Eye (tissue), 1 donor: Measurements from ENCODE around the gene HIVEP1.

Experiments
- DNase-seq: peaks from one replicate; pipeline ENCODE4 v3.0.0-alpha.2; 2015

HIVEP1 gene

GRCh38 chr6:12012038-12012557 is at the start of gene HIVEP1:
HIVEP1 (plus strand) TSS chr6:12012312; CDS start chr6:12015629, 3,317 bp downstream.
- DNase-seq = no peak

GRCh38 chr6:11963756-11964500 is 48.2 kb upstream of the HIVEP1 start:
- no peak for DNase-seq

GRCh38 chr6:11964729-11965335 is 47.3 kb upstream of the HIVEP1 start:
- DNase-seq = no peak

- DNase-seq = no peak
These were observed 46.6 kb upstream of the HIVEP1 start for GRCh38 chr6:11965499-11965898.

GRCh38 chr6:11968241-11968806 is 43.8 kb upstream of the HIVEP1 start:
- no peak for DNase-seq

GRCh38 chr6:11969092-11969491 is 43.0 kb upstream of the HIVEP1 start:
- no peak for DNase-seq

GRCh38 chr6:11970114-11970513 is 42.0 kb upstream of the HIVEP1 start:
- DNase-seq = no peak

GRCh38 chr6:11971154-11971553 is 41.0 kb upstream of the HIVEP1 start:
- DNase-seq = no peak

- no peak for DNase-seq
These were observed 39.8 kb upstream of the HIVEP1 start for GRCh38 chr6:11972270-11972669.

GRCh38 chr6:11972806-11973205 is 39.3 kb upstream of the HIVEP1 start:
- no peak for DNase-seq

GRCh38 chr6:11973238-11973637 is 38.9 kb upstream of the HIVEP1 start:
- DNase-seq = no peak

GRCh38 chr6:11974089-11974488 is 38.0 kb upstream of the HIVEP1 start:
- DNase-seq = no peak

- no peak for DNase-seq
These were observed 36.6 kb upstream of the HIVEP1 start for GRCh38 chr6:11975353-11975977.

- no peak for DNase-seq
These were observed 35.6 kb upstream of the HIVEP1 start for GRCh38 chr6:11976489-11976888.

- no peak for DNase-seq
These were observed 34.9 kb upstream of the HIVEP1 start for GRCh38 chr6:11977193-11977592.

GRCh38 chr6:11977738-11978137 is 34.4 kb upstream of the HIVEP1 start:
- DNase-seq = no peak

- DNase-seq = no peak
These were observed 33.7 kb upstream of the HIVEP1 start for GRCh38 chr6:11978169-11978987.

GRCh38 chr6:11979866-11980265 is 32.2 kb upstream of the HIVEP1 start:
- no peak for DNase-seq

- no peak for DNase-seq
These were observed 28.8 kb upstream of the HIVEP1 start for GRCh38 chr6:11983306-11983705.

- no peak for DNase-seq
These were observed 24.7 kb upstream of the HIVEP1 start for GRCh38 chr6:11987386-11987785.

- no peak for DNase-seq
These were observed 22.7 kb upstream of the HIVEP1 start for GRCh38 chr6:11989386-11989785.

GRCh38 chr6:11992086-11992485 is 20.0 kb upstream of the HIVEP1 start:
- no peak for DNase-seq
